ENCODE results near the gene PDCD1LG2.

PDCD1LG2 gene

DNA sequence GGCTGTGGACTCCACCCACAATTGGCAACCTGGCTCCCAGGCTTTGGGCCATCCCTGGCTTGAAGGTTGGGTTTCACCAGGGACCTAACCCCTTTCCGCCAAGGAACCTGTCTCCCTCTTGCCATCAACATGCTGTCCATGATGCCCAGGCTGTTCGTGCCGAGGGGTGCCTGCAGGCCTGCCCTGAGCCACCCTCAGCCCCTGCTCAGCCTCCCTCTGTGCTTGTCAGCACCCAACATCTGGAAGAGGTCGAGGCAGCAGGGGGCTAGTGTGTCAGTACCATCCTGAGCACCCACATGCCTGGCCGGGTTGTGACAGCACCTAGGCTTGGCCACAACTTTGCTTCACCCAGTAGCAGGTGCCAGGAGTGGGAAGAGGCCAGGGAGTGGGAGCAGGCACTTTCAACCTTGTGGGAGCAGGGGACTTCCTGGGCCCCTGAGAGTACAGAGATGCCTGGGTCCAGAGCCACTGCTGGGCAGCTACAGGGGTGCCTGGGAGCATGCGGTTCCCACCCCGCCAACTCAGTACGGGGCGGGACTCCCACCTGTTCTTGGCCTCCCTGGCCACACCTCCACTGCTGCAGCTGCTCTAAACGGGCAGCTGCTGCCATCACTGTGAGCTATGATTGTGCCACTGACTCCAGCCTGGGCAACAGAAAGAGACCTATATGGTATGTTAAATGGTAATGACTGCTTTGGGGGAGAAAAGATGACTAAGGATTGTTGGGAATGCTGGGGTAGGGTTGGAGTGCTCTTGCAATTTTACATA, 6.3 kb downstream of the PDCD1LG2 start:
- in situ Hi-C loops (cut with HindIII; ENCODE audit: low pct_ligation_motif_present, low pct_unique_long_range_greater_than_20kb, low sequenced_read_pairs): no loop called here
- DNase-seq: no peak

DNA sequence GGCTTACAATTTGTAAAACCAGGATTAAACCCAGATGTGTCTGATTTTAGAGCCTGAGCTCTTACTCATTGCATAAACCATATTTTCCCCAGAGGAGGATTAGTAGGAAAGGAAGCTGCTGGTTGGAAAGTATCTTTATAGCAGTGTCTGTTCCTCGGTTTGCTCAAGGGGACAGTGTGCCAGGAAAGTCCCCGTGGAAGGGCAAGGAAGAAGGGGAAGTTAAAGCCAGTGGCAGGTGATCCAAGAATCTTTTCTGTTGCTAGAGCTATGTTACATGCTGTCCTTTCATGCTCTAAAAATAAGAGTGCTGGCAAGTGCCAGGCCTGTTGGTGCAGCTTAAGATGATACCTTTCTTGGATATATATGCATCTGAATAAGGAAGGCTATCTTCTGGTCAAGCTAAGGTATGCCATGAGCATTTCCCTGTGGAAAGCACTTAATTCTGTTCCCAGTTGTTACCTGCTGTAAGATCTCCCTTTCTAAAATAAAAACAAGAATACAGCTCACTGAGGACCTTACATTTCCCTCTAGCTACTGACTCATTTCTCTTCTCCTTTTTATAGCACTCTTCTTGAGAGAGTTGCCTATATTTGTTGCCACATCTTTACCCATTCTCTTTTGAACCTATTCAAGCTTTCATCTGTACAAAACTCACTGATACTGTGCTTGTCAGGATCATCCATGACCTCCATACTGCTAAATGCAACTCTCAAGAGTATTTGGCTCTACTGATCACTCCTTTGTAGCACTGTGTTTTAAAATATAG, 8.0 kb downstream of the PDCD1LG2 start:
- no peak for DNase-seq
- in situ Hi-C loops (cut with HindIII; ENCODE audit: low pct_ligation_motif_present, low pct_unique_long_range_greater_than_20kb, low sequenced_read_pairs): no loop called here

DNA sequence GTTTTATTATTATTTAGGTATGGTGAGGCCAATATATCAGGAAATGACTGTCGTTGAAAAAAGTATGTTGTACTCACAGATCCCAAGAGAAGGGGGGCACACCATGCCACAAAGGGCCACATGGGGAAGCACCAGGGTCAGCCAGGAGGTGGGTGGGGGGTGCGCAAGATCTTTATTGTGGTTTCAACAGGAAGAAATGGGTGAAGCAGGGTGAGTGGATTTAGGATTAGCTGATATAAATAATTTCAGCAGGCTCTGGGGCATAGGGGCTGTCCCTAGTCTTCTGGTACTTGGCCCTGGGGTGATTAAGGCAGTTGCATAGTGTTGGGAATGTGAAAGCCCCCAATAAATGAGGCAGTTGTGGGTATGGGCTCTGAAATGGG, 8.6 kb downstream of the PDCD1LG2 start:
- no peak for DNase-seq
- in situ Hi-C loops (cut with HindIII; ENCODE audit: low pct_ligation_motif_present, low pct_unique_long_range_greater_than_20kb, low sequenced_read_pairs): no loop called here

- in situ Hi-C loops (cut with HindIII; ENCODE audit: low pct_ligation_motif_present, low pct_unique_long_range_greater_than_20kb, low sequenced_read_pairs): no loop called here
- DNase-seq: no peak
These were observed 13.8 kb downstream of the PDCD1LG2 start for GRCh38 chr9:5524090-5524489.

- in situ Hi-C loops (cut with HindIII; ENCODE audit: low pct_ligation_motif_present, low pct_unique_long_range_greater_than_20kb, low sequenced_read_pairs): no loop called here
- DNase-seq: no peak
These were observed 19.4 kb downstream of the PDCD1LG2 start for GRCh38 chr9:5529683-5530221.

DNA sequence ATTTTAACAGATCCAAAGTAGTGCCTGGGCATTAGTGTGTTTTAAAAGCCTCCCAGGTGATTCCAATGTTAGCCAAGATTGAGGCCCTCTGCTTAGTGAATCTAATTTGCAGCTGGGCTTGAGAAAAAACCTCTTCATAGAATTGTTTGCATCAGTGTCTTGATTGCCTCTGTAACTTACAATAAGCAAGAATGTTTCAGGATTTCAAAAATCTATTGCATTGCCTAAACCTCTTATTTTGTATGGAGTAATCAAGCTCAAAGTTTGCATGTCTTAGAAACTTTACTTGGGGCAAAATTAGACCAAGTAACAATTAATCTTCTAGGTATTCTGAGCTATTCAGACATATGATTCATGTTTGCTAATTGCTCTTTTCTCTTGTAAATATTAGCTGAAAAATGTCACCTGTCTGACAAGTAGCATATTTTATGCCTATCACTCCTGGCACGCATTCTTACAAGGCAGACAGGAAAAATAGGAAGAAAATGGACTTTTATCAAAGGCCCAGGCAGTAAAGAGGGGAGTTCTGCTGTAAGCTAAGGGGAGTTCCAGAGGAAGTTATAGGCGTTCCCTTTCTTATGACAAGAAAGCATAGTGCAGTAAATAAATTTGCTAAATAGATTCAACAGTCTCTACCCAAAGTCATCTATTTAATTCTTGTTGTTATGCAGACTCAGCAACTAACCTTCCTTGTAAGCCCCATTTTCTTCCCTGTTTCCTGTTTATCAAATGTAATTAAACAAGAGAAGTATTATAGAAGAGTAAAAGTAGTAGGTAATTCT, 21.0 kb downstream of the PDCD1LG2 start:
- in situ Hi-C loops (cut with HindIII; ENCODE audit: low pct_ligation_motif_present, low pct_unique_long_range_greater_than_20kb, low sequenced_read_pairs): no loop called here
- no peak for DNase-seq

GRCh38 chr9:5532306-5532705, 22.0 kb downstream of the PDCD1LG2 start:
- in situ Hi-C loops (cut with HindIII; ENCODE audit: low pct_ligation_motif_present, low pct_unique_long_range_greater_than_20kb, low sequenced_read_pairs): no loop called here

DNA sequence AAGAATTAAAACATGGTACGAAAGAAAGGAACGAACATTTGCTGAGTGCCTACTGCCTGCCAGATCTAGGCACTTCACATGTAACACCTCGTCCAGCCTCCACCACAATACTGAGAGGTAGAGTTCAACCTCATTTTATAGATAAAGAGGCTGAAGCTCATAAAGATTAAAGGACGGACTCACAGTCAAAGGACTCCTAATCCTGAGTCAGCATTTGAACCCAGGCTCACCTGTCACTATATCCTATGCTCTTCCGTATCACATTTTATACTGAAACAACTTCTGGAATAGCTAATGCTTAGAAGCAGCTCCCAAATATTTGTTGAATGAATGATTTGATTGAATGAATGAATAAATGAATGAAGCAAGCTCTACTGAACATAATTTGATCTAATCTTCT, 22.5 kb downstream of the PDCD1LG2 start:
- in situ Hi-C loops (cut with HindIII; ENCODE audit: low pct_ligation_motif_present, low pct_unique_long_range_greater_than_20kb, low sequenced_read_pairs): no loop called here
- no peak for DNase-seq

More at GRCh38 chr9:5532306-5532705, 22.0 kb downstream of the PDCD1LG2 start:
- DNase-seq: peak; percentile 28

GRCh38 chr9:5536684-5537083, 26.4 kb downstream of the PDCD1LG2 start:
- in situ Hi-C loops (cut with HindIII; ENCODE audit: low pct_ligation_motif_present, low pct_unique_long_range_greater_than_20kb, low sequenced_read_pairs): no loop called here
- DNase-seq: no peak

DNA sequence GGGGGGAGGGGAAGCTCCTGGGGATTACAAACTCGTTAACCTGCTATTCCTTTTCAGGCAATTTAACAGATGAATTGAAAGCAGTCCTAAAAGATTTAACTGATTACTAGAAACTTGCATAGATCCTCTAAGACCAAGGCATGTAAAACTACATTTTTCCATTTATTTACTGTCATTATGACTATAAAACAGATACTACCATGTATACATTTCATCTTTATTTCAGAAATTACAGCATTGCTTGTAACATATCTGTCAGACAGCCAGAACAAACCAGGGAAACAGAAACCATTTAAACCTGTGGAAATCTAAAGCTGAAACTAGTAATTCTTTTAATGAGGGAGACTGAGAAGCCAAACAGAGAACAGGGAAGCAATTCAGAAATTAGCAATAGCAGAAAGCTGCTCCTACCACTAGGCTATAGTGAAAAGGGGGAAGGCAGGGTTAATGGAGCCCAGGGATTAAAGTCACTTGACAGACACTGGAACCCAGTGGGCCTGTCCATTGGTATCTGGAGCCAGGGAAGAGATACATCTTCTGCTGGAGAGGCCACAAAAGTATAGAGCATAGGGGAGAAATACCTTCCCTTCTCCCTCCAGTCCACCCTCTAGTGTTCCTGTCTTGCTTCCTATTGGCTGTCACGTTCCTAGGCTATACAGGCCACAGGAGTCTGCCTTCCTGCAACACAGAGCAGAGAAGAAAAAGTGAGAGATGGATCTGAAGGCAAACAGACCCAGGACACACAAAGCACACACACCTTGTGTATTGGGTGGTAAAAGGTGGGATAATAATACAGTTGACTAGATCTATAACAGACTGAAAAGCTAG, 33.8 kb downstream of the PDCD1LG2 start:
- in situ Hi-C loops (cut with HindIII; ENCODE audit: low pct_ligation_motif_present, low pct_unique_long_range_greater_than_20kb, low sequenced_read_pairs): no loop called here
- no peak for DNase-seq

- in situ Hi-C loops (cut with HindIII; ENCODE audit: low pct_ligation_motif_present, low pct_unique_long_range_greater_than_20kb, low sequenced_read_pairs): no loop called here
- no peak for DNase-seq
These were observed 39.6 kb downstream of the PDCD1LG2 start for GRCh38 chr9:5549658-5550650.

- no peak for DNase-seq
- in situ Hi-C loops (cut with HindIII; ENCODE audit: low pct_ligation_motif_present, low pct_unique_long_range_greater_than_20kb, low sequenced_read_pairs): no loop called here
These were observed 41.2 kb downstream of the PDCD1LG2 start for GRCh38 chr9:5551368-5552150.

- DNase-seq: no peak
- in situ Hi-C loops (cut with HindIII; ENCODE audit: low pct_ligation_motif_present, low pct_unique_long_range_greater_than_20kb, low sequenced_read_pairs): no loop called here
These were observed 42.0 kb downstream of the PDCD1LG2 start for GRCh38 chr9:5552301-5552700.

DNA sequence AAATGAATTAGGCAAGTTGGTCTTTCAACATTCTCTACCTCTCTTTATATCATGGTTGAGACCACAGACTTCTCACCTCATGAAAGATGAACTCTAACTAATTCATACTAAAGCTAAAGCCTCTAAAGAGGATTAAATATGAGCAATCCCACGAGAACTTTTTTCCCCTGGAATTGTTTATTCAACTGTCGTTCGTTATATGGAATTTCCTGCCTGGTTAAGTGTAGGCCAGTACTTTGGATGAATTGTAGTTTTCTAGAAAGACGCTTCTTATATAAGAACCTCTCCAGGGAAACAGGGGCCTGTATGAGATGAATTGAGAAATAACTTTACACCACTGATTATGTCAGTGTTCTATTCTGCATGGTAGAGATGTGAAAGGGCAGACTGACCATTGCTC, 42.9 kb downstream of the PDCD1LG2 start:
- in situ Hi-C loops (cut with HindIII; ENCODE audit: low pct_ligation_motif_present, low pct_unique_long_range_greater_than_20kb, low sequenced_read_pairs): no loop called here
- DNase-seq: no peak

DNA sequence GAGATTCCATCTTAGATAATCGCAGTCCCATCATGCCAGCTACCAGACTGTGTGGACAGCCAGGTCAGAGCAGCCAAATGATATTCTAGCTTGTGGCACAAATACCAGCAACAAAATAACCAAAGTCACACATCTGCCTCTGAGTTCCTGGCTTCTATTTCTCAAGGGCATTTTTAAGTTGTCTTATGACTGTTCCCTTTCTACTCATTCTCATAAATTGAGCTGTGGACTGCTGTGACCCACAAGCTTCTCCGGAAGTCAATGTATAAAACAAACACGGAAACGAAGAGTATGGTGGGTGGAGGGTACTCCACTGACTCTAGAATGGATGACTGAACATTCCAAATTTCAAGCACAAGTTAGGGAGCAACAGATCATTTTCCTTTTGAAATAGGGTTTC, 43.9 kb downstream of the PDCD1LG2 start:
- in situ Hi-C loops (cut with HindIII; ENCODE audit: low pct_ligation_motif_present, low pct_unique_long_range_greater_than_20kb, low sequenced_read_pairs): no loop called here

DNA sequence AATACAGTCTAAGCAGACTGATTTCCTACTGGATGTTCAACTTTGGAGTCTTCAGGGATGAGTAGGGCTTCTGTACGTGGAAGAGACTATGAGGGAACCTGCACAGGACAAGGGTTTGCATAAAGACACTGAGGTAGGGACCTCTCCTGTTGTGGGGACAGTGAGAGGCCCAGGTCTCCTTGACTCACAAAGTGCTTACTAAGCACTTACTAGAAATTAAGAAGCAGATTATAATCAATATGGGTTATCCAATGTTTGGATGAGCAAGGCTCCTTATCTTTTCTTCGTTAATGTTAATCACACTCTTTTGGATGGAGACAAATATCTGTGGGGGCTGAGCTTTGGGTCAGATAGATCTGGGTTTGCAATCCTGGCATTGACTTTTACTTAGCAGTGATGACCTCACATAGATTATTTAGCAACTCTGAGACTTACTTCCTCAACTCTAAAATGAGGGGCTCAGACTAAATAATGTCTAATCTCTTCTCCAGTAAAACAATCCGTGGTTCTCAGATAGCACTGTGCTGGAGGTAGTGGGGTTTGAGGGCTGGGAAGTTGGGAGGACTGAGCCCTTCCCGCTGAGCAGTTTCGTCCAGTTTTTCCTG, 45.9 kb downstream of the PDCD1LG2 start:
- in situ Hi-C loops (cut with HindIII; ENCODE audit: low pct_ligation_motif_present, low pct_unique_long_range_greater_than_20kb, low sequenced_read_pairs): no loop called here
- no peak for DNase-seq

More for the DNA sequence above, 43.9 kb downstream of the PDCD1LG2 start:
- DNase-seq: no peak

All from ACHN (cell line).